Measurements from ENCODE around the gene PSME1. TPM values are rescaled to one million over a fixed set of nuclear protein-coding genes. Genes with fewer than 3 reads are reported as not detected.
A peak's percentile ranks its signal among the peaks of the same experiment; 100 is the strongest.

PSME1 gene
- polyA plus RNA-seq, 2 of the 4 experiments (the other 2 are of a cell fraction), result 83.6 to 124 TPM

DNA sequence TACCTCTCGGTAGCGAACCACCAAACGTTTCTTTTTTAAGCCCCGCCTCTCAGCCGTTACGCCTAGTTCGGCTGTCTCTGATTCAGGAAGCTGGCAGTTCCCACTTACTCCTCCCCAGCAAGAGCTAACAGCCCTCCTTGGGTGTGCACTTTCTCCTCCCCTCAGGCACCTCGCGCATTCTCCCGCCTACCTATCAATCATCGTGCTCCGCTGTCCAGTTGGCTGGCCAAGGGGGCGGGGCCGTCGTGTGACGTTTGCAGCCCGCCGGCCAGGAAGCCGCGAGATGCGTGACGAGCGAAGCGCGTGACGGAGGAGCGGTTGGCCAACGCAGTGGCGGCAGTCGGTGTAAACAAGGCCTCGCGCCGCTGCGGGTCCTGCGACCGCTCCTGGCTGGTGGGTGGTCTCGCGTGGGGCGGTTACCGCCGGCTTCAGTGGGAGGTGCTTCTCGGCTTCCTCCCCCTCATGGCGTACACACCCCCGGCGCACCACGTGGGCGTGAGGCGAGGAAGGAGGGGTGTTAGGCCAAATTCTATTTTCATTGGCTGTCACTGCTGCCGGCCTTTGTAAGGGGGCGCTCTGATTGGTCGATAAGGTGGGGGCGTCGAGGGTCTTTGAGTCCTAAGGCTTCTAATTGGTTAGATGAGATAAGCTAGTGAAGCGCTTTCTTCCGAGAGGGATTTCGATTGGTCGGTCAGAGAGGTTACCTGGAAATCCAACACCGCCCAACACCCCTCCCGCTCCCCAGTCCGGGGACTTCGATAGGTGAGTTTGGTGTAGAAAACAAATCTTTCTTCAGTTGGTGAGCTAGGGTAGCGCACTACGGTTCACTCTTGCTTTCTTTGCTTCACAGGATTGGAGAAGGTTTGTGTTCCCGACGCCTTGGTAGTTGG is 21.2 kb upstream of the PSME1 start, which contains the start of the genes DCAF11 and NRL:
TSS of gene DCAF11 (plus strand) at position 246 of the 890 bp plus-strand sequence. CDS start 818 bp downstream, outside the sequence.
TSS of gene NRL (minus strand) at position 418 of the 890 bp plus-strand sequence. CDS start 32,101 bp downstream, outside the sequence.
- ChIA-PET POLR2A (interaction anchor here (0.5 to 2.9 kb wide), 25 partner anchors 10 to 1471 kb away, joined by 3 to 55 read pairs (median 4); partner anchors contain the start of genes CARMIL3, CIDEB, DHRS4L2 and EMC9), CTCF (interaction anchor here (0.8 to 5.6 kb wide), 15 partner anchors 11 to 526 kb away, joined by 3 to 44 read pairs (median 4); partner anchors contain the start of genes EMC9 and IRF9)
- Histone ChIP-seq H3K27ac (peak within 1 kb of the TSS; percentile 95 to 96), H3K4me2 (peak within 1 kb of the TSS; percentile 89), H3K9me3 (no peaks in the 10 kb centered on the region), H3K4me1 (peaks cover 11% of the 10 kb centered on the region; the same call in 1 of the 3 replicates), H3K4me3 (peak within 1 kb of the TSS; percentile 62)
- DNase-seq (ENCODE audit: low read depth in 1 of 2, low spot score in 1 of 2), result peak; percentile 99 to 100
- ATAC-seq, result peak; percentile 92 to 94
- WGBS (ENCODE audit: missing lambda C conversion rate), result 2% methylated on average over 56 of the region's 65 CpGs
- peak; percentile 77 for FAIRE-seq
- TF ChIP-seq EHMT2 (IDR thresholded peaks at IDR 0.05; ENCODE audit: low read depth) (no peak), HMGXB4 (CRISPR knock-in tag; IDR thresholded peaks at IDR 0.05; ENCODE audit: borderline replicate concordance) (no peak), BCL3 (IDR thresholded peaks at IDR 0.05) (no peak), EP300 (IDR thresholded peaks at IDR 0.05) (no peak), PHF8 (IDR thresholded peaks at IDR 0.05; ENCODE audit: borderline replicate concordance, low read depth) (peak; percentile 41; the same call in 1 of the 2 replicates), ZSCAN20 (CRISPR knock-in tag; IDR thresholded peaks at IDR 0.05) (no peak), HDAC2 (IDR thresholded peaks at IDR 0.05) (no peak), HEYL (CRISPR knock-in tag; IDR thresholded peaks at IDR 0.05) (no peak), RARB (CRISPR knock-in tag; IDR thresholded peaks at IDR 0.05) (no peak), HOXA7 (CRISPR knock-in tag; IDR thresholded peaks at IDR 0.05) (no peak), CTCF (IDR thresholded peaks at IDR 0.05) (no peak), ZFP36 (IDR thresholded peaks at IDR 0.05; ENCODE audit: borderline replicate concordance, partially characterized antibody) (no peak), POLR2AphosphoS2 (conservative IDR thresholded peaks at IDR 0.05; ENCODE audit: low read length) (no peak), USF2 (IDR thresholded peaks at IDR 0.05) (peak; percentile 96), CBX8 (IDR thresholded peaks at IDR 0.05) (no peak), ZNF302 (CRISPR knock-in tag; IDR thresholded peaks at IDR 0.05) (no peak), EHF (CRISPR knock-in tag; IDR thresholded peaks at IDR 0.05) (no peak), E2F6 (IDR thresholded peaks at IDR 0.05; ENCODE audit: borderline replicate concordance, low read depth) (peak; percentile 69; the same call in 1 of the 2 replicates), MAFK (IDR thresholded peaks at IDR 0.05; ENCODE audit: partially characterized antibody) (no peak), CBX2 (IDR thresholded peaks at IDR 0.05; ENCODE audit: borderline replicate concordance, low read depth) (no peak), CEBPB (IDR thresholded peaks at IDR 0.05) (no peak; a peak in 1 of 4 replicates), ZC3H11A (IDR thresholded peaks at IDR 0.05) (no peak), TP53 (CRISPR knock-in tag; IDR thresholded peaks at IDR 0.05) (no peak), CHD2 (IDR thresholded peaks at IDR 0.05; ENCODE audit: low read length, partially characterized antibody) (peak; percentile 88), ESRRA (IDR thresholded peaks at IDR 0.05; ENCODE audit: borderline replicate concordance, low read length) (no peak), JUNB (IDR thresholded peaks at IDR 0.05) (no peak), NPAS2 (CRISPR knock-in tag; IDR thresholded peaks at IDR 0.05; ENCODE audit: borderline replicate concordance) (no peak)
- TF ChIP-seq, protein P1, sequence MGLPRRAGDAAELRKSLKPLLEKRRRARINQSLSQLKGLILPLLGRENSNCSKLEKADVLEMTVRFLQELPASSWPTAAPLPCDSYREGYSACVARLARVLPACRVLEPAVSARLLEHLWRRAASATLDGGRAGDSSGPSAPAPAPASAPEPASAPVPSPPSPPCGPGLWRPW (IDR thresholded peaks at IDR 0.05), result no peak
- TF ChIP-seq, protein P2, sequence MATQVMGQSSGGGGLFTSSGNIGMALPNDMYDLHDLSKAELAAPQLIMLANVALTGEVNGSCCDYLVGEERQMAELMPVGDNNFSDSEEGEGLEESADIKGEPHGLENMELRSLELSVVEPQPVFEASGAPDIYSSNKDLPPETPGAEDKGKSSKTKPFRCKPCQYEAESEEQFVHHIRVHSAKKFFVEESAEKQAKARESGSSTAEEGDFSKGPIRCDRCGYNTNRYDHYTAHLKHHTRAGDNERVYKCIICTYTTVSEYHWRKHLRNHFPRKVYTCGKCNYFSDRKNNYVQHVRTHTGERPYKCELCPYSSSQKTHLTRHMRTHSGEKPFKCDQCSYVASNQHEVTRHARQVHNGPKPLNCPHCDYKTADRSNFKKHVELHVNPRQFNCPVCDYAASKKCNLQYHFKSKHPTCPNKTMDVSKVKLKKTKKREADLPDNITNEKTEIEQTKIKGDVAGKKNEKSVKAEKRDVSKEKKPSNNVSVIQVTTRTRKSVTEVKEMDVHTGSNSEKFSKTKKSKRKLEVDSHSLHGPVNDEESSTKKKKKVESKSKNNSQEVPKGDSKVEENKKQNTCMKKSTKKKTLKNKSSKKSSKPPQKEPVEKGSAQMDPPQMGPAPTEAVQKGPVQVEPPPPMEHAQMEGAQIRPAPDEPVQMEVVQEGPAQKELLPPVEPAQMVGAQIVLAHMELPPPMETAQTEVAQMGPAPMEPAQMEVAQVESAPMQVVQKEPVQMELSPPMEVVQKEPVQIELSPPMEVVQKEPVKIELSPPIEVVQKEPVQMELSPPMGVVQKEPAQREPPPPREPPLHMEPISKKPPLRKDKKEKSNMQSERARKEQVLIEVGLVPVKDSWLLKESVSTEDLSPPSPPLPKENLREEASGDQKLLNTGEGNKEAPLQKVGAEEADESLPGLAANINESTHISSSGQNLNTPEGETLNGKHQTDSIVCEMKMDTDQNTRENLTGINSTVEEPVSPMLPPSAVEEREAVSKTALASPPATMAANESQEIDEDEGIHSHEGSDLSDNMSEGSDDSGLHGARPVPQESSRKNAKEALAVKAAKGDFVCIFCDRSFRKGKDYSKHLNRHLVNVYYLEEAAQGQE (IDR thresholded peaks at IDR 0.05), result peak; percentile 92

Measured in A549 (cell line).